Thymus (tissue), 11 donors: ENCODE data around the gene MRPS12. TPM values are rescaled to one million over a fixed set of nuclear protein-coding genes. Genes with fewer than 3 reads are reported as not detected.

Experiments
- DNase-seq, 9 donors: peaks; one replicate each; pipeline ENCODE4 v3.0.0-alpha.2; 2013; ENCODE audit warnings: low spot score in 9 of 9, low read depth in 6 of 9, missing footprints in 1 of 9
- H3K27ac ChIP-seq, 2 donors: one replicate each; pipeline ENCODE4 v1.5.1; 2013; ENCODE audit warnings: control low read depth in 1 of 2, low read depth in 1 of 2, low read length in 1 of 2, mild to moderate bottlenecking in 1 of 2, moderate library complexity in 1 of 2
- H3K27me3 ChIP-seq, 2 donors: one replicate each; pipeline ENCODE4 v1.5.1; 2013; ENCODE audit warnings: low read length in 1 of 2; ENCODE audit not compliant: control insufficient read depth in 2 of 2, insufficient read depth in 1 of 2
- H3K36me3 ChIP-seq, 2 donors: one replicate each; pipeline ENCODE4 v1.5.1; 2013; ENCODE audit warnings: low read length in 1 of 2, mild to moderate bottlenecking in 1 of 2, moderate library complexity in 1 of 2; ENCODE audit not compliant: control insufficient read depth in 2 of 2, insufficient read depth in 2 of 2
- H3K4me1 ChIP-seq, 2 donors: one replicate each; pipeline ENCODE4 v1.5.1; 2013; ENCODE audit warnings: low read length in 2 of 2; ENCODE audit not compliant: control insufficient read depth in 2 of 2, insufficient read depth in 2 of 2
- H3K4me3 ChIP-seq, 2 donors: one replicate each; pipeline ENCODE4 v1.5.1; 2013; ENCODE audit warnings: low read length in 2 of 2, control low read depth in 1 of 2, mild to moderate bottlenecking in 1 of 2
- H3K9me3 ChIP-seq, 2 donors: one replicate each; pipeline ENCODE4 v1.5.1; 2013; ENCODE audit warnings: low read length in 1 of 2, mild to moderate bottlenecking in 1 of 2; ENCODE audit not compliant: control insufficient read depth in 2 of 2, insufficient read depth in 1 of 2
- WGBS: extraction: QIAGEN DNeasy Blood & Tissue Kit; methylation state at CpG from one replicate; pipeline ENCODE4 v1.1.7; 2013; 5-methylcytosine and 5-hydroxymethylcytosine counted together
- polyA plus RNA-seq: library from polyadenylated mRNA; stranded (reverse); fragments of 200-250 nt; gene quantifications from one replicate; pipeline ENCODE4 v1.2.3, GENCODE V29; 2013
- total RNA-seq: library from RNA; stranded (reverse); fragments of 120-200 nt; gene quantifications from one replicate; pipeline ENCODE4 v1.2.4, GENCODE V29; 2013
- donor health status: healthy.

Gene MRPS12
- total and polyA plus RNA-seq, 2 donors, result 26.2 to 32.1 TPM

DNA sequence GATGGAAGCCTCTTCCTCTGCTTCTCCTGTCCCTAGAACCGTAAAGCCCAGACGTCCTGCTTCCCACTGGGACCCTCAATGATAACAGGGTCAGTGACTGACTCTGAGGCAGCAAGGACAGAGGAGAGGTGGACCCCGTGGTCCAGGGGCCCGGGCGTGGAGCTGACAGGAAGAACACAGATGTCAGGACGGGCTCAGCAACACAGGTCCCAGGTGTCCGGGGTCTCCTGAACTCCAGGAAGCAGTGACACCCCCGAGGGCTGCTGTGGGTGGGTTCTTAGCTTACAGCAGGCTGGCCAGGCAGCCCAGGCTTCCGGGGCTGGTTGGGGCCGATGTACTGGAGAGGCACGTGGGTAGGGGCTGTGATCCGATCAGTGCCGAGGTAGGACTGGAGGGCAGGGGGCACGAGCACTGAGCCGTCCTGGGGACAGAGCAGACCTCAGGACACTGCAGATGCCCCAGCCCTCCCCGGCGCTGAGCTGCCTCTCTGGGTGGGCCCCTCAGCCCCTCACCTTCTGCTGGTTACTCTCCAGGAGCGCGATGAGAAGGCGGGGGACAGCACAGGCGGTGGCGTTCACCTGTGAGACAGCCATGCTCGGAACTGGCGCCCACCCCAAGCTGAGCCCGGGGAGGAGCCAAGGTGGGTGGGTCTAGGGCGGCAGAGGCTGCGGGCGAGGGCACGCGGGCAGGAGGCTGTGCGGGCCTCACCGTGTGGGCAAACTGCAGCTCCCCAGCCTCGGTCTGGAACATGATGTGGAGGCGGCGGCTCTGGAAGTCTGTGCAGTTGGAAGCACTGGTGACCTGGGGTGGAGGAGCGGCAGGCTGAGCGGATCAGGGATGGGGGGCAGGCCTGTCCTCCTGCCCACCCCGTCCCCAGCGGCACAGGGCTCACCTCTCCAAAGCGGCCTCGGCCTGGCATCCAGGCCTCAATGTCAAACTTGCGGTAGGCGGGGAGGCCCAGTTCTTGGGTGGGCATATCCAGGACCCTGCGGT is 15.1 kb upstream of the MRPS12 start:
- no peak for DNase-seq
- WGBS, result 97% methylated on average over 44 of the region's 44 CpGs
- peaks cover 0 to 4% of the 10 kb centered on the region in 2 donors for H3K36me3 ChIP-seq

DNA sequence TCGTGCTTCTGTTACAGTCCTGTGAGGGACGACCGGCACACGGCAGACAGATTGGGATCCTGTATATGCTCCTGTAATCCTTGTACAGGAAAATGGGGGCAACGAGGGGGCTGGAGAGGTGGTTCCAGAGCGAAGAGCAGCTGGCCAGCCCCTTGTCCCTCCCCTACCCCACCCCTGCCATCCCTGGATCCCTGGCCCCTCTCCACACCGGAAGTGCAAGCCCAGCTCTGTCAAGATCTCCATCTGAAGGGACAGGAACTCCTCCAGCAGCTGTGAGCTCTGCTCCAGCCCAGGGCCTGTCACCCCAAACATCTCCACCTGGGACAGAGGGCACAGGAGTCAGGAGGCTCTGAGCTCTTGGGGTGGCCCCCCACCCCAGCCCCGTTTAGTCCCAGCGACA is 13.2 kb upstream of the MRPS12 start:
- H3K27me3 ChIP-seq, result peaks cover 0 to 6% of the 10 kb centered on the region in 2 donors
- no peak for DNase-seq
- H3K4me3 ChIP-seq, result no peak overlapping the region
- H3K36me3 ChIP-seq, result peaks cover 4 to 7% of the 10 kb centered on the region in 2 donors
- no peaks in the 10 kb centered on the region for H3K9me3 ChIP-seq
- WGBS, result 96% methylated on average over 9 of the region's 9 CpGs
- H3K27ac ChIP-seq, result no peak overlapping the region
- no peaks in the 10 kb centered on the region for H3K4me1 ChIP-seq

More for the DNA sequence above, 15.1 kb upstream of the MRPS12 start:
- peaks cover 0 to 4% of the 10 kb centered on the region in 2 donors for H3K4me1 ChIP-seq
- peaks cover 0 to 23% of the 10 kb centered on the region in 2 donors for H3K27me3 ChIP-seq
- no peak overlapping the region for H3K4me3 ChIP-seq
- H3K9me3 ChIP-seq, result peaks cover 0 to 6% of the 10 kb centered on the region in 2 donors
- H3K27ac ChIP-seq, result no peak overlapping the region

DNA sequence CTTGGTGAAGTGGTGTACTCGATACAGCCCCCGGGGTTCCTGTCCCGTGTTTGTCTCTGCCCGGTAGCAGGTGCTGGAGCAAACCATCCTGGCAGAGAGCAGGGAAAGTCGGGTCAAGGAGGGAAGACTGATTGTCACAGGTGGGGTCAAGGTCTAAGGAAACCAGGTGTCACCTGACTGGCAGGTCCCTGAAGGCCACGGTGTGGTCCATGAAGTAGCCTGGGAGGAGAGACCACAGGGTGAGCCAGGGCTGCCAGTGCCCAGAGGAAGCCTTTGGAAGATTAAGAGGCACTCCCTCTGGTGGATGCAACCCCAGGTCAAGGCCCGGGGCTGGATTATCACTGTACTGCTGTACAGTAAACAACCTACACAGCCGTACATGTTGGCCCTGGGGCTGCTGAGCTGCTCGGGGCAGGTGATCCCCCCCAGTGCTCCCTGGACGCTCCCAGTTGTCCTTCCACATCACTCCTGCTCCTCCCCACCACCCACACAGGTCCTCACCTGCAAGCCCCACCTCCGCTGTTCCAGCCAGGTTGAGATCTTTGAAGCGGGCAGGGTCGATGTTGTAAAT is 12.7 kb upstream of the MRPS12 start:
- Histone ChIP-seq H3K27me3 (peaks cover 0 to 1% of the 10 kb centered on the region in 2 donors), H3K27ac (no peak overlapping the region), H3K36me3 (peaks cover 4 to 7% of the 10 kb centered on the region in 2 donors), H3K4me1 (no peaks in the 10 kb centered on the region), H3K4me3 (no peak overlapping the region), H3K9me3 (no peaks in the 10 kb centered on the region)
- no peak for DNase-seq
- WGBS, result 95% methylated on average over 13 of the region's 13 CpGs

DNA sequence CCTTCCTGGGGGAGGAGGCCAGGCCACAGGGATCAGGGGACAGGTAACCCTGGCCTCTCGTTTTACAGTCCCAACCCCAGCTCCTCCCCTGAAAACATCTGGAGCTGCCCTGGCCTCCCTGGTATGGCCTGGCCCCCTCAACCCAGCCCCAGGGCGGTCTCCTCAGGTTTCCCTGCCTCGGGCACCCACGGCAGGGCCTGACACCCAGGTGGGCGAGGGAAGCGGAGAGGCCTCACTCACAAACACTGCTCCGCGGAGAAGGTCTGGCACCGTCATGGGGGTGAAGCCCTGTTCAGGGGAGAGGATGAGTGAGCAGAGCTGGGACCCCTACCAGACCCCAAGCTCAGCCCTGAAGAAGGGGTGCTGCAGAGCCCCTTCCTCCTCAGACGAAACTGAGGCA is 12.2 kb upstream of the MRPS12 start:
- no peaks in the 10 kb centered on the region for H3K27me3 ChIP-seq
- no peaks in the 10 kb centered on the region for H3K4me1 ChIP-seq
- H3K4me3 ChIP-seq, result no peak overlapping the region
- DNase-seq, result no peak
- peaks cover 4 to 7% of the 10 kb centered on the region in 2 donors for H3K36me3 ChIP-seq
- H3K27ac ChIP-seq, result no peak overlapping the region
- 95% methylated on average over 10 of the region's 10 CpGs for WGBS
- no peaks in the 10 kb centered on the region for H3K9me3 ChIP-seq

DNA sequence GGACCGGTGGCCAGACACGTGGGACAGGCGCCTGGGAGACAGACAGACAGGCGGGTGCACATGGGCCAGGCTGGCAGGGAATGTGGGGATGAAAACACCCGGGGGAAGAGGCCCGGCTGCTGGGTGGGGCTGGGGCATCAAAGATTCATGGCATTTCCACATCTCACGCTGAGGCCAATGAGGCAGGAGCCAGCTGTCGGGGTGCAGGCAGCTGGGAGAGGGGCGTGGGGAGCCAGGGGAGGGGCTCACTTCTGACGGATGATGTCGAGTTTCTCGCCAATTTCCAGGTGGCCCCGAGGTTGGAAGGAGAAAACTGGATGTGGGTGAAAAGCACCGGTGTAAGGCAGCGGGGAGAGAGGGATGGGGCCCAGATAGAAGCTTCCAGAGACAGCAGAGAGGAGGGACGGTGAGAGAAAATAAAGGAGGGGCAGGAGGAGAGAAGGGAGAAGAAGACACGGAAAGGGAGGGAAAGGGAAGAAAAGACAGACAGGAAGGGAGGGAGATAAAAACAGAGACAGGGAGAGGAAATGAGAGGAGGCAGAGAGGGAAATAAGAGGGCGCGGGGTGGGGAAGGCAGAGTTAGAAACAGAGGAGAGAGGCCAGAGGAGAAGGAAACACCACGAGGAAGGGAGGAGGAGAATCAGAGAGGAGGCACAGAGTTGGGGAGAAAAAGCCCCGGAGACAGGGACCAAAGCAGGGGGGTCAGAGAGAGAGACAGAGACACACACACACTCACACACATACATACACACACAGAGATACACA is 10.7 kb upstream of the MRPS12 start:
- Histone ChIP-seq H3K36me3 (peaks cover 7 to 12% of the 10 kb centered on the region in 2 donors), H3K4me3 (no peak overlapping the region), H3K4me1 (no peaks in the 10 kb centered on the region), H3K9me3 (no peaks in the 10 kb centered on the region), H3K27ac (no peak overlapping the region), H3K27me3 (no peaks in the 10 kb centered on the region)
- no peak for DNase-seq
- WGBS, result 89% methylated on average over 21 of the region's 21 CpGs

DNA sequence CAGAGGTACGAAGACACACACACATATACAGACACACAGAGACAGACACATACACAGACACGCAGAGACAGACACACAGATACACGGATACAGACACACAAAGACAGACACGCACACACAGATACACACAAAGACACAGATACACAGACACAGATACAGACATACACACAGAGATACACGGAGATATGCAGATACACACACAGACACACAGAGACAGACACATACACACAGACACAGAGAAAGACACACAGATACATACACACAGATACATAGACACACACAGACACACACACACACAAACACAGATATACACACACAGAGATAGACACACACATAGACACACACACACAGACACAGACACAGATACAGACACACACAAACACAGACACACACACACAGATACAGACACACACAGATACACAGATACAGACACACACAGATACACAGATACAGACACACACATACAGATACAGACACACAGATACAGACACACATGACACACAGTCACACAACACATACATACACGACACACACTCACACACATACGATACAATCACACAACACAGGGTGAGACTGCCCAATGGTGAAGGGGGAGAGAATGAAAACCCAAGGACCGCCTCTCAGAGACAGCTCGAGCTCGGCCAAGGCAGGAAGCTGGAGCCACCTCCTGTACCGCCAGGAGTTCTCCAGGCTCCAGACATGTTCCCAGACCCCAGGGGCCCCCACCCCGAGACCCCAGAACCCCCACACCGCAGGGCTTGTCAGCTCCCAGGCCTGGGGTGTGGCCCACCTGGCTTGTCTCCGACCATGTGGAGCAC is 9.9 kb upstream of the MRPS12 start:
- Histone ChIP-seq H3K4me1 (no peaks in the 10 kb centered on the region), H3K4me3 (no peak overlapping the region), H3K9me3 (no peaks in the 10 kb centered on the region), H3K36me3 (peaks cover 10 to 16% of the 10 kb centered on the region in 2 donors), H3K27ac (no peak overlapping the region), H3K27me3 (no peaks in the 10 kb centered on the region)
- DNase-seq, result no peak
- 90% methylated on average over 14 of the region's 14 CpGs for WGBS

DNA sequence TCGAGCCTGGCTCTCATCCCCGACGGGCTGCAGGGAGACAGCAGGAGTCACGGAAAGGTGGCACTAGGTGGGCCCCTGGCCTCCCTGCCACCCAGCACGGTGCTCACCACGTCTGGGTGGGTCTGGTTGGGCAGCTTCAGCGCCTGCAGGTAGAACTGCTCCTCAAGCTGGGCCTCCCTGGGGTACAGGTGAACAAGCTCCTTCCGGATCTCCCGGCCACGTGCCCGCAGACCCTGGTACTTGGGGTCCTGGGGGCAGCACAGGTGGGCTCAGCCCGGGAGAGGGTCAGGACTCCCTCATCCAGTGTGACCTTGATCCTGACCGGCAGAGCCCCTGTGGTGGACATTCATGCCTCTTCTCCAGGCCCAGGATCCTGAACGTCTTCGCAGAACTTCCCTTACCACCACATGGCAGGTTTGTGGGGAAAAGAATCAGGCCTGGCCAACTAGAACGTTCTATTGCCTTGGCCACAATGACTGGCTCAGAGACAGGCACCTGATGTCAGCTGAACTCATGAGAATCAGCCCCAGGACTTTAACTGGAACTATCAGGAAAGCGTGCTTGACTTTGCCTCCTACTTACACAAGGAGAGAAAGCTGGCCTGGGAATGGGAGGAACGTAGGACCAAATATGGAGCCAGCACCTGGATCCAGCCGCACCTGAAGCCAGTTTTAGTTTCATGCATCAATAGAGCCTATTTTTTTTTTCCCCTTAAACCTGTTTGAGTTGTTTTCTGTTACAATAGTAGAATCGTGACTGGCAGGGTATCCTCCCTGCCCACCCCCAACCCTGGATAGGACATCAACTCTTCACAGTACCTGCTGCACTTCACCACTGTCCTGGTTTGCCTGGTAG is 9.1 kb upstream of the MRPS12 start:
- Histone ChIP-seq H3K36me3 (peaks cover 11 to 16% of the 10 kb centered on the region in 2 donors), H3K4me3 (no peak overlapping the region), H3K27me3 (no peaks in the 10 kb centered on the region), H3K27ac (no peak overlapping the region), H3K9me3 (no peaks in the 10 kb centered on the region), H3K4me1 (no peaks in the 10 kb centered on the region)
- 97% methylated on average over 20 of the region's 20 CpGs for WGBS
- DNase-seq, result no peak

DNA sequence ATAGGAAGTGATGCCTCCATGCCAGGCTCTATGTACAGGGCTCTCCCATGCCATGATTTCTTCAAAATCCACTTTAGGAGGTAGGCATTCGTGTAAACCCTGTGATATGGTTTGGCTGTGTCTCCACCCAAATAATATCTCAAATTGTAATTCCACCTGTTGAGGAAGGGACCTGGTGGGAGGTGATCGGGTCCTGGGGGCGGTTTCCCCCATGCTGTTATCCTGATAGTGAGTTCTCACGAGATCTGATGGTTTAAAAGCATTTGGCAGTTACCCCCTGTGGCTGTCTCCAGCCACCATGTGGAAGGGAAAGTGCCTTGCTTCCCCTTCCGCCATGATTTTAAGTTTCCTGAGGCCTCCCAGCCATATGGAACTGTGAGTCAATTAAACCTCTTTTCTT is 8.3 kb upstream of the MRPS12 start:
- Histone ChIP-seq H3K27me3 (no peaks in the 10 kb centered on the region), H3K4me3 (no peak overlapping the region), H3K9me3 (no peaks in the 10 kb centered on the region), H3K27ac (no peak overlapping the region), H3K4me1 (no peaks in the 10 kb centered on the region), H3K36me3 (peaks cover 11 to 16% of the 10 kb centered on the region in 2 donors)
- WGBS, result 99% methylated on average over 5 of the region's 5 CpGs
- DNase-seq, result no peak
